Bronchial epithelial cell (primary cell): ENCODE results near the gene SMYD3. TPM values are rescaled to one million over a fixed set of nuclear protein-coding genes. Genes with fewer than 3 reads are reported as not detected.

Source experiments
- DNase-seq: peaks from one replicate; pipeline ENCODE4 v3.0.0-alpha.2; 2010; ENCODE audit warnings: low read depth
- FAIRE-seq: peaks from 2 replicates; lab custom pipeline; 2011; peaks lifted over from hg19 to GRCh38; lab: Jason Lieb, UNC
- H3K27me3 ChIP-seq: 2 replicates; pipeline ENCODE4 v1.5.1; 2011; ENCODE audit warnings: low read length; ENCODE audit not compliant: control insufficient read depth, insufficient read depth
- H3K36me3 ChIP-seq: 2 replicates; pipeline ENCODE4 v1.5.1; 2011; ENCODE audit warnings: low read length; ENCODE audit not compliant: control insufficient read depth, insufficient read depth
- H3K4me3 ChIP-seq: 2 replicates; pipeline ENCODE4 v1.5.1; 2011; ENCODE audit warnings: mild to moderate bottlenecking, low read depth, low read length, control low read depth
- total RNA-seq: library from RNA; depleted of rRNA; stranded (reverse); fragments of >200 nt; gene quantifications from 2 replicates; pipeline ENCODE4 v1.2.1, GENCODE V29; 2014
- TF ChIP-seq, protein P1 (sequence below): IDR thresholded peaks from 2 replicates; pipeline ENCODE4 v1.5.1; 2011; ENCODE audit warnings: mild to moderate bottlenecking, moderate library complexity, low read length, control low read depth, inconsistent platforms; ENCODE audit not compliant: insufficient read depth, severe bottlenecking

The SMYD3 gene
- total RNA-seq, 1 donor from 2014 or later = 17.4 TPM

DNA sequence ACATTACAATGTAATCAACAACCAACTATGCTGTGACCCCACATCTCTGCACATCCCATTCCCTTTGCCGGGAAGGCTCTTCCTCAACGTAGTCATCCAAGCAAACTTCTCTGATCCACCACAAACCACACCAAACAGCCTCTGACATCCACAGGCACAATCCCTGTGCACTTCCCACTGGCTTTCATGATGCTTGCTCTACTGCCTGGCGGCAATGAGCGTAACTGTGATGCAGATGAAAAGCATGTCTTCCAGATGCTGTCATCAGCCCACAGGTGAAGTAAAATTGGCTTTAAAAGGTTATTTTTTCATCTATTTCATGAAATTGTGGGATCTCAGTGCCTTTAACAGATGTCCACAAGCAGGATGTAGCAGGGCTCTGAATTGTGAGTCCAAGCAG, 635.2 kb downstream of the SMYD3 start:
- no peak for DNase-seq
- TF ChIP-seq, protein P1, sequence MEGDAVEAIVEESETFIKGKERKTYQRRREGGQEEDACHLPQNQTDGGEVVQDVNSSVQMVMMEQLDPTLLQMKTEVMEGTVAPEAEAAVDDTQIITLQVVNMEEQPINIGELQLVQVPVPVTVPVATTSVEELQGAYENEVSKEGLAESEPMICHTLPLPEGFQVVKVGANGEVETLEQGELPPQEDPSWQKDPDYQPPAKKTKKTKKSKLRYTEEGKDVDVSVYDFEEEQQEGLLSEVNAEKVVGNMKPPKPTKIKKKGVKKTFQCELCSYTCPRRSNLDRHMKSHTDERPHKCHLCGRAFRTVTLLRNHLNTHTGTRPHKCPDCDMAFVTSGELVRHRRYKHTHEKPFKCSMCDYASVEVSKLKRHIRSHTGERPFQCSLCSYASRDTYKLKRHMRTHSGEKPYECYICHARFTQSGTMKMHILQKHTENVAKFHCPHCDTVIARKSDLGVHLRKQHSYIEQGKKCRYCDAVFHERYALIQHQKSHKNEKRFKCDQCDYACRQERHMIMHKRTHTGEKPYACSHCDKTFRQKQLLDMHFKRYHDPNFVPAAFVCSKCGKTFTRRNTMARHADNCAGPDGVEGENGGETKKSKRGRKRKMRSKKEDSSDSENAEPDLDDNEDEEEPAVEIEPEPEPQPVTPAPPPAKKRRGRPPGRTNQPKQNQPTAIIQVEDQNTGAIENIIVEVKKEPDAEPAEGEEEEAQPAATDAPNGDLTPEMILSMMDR = no peak
- no peak for FAIRE-seq

DNA sequence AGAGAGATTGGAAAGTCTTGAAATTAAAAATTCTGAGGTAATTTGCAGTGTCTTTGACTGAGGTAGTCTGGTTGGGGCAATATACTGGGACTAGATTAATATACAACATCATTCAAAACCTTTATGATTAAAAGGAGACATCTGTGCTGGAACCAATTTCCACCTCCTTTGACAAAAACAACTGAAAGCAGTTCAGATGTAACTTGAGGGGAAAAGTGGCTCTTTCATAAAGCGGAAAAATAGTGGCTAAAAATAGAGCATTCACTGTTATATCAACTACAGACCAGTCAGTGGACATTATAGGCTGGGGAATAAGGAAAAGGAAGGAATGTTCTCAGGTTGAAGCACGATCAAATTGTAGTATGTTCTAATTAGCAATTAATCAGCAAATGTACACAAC, 635.9 kb downstream of the SMYD3 start:
- DNase-seq (no peak), FAIRE-seq (no peak)
- TF ChIP-seq, protein P1 = no peak

More for the DNA sequence above, 635.2 kb downstream of the SMYD3 start:
- Histone ChIP-seq H3K27me3 (no peaks in the 10 kb centered on the region), H3K36me3 (no peaks in the 10 kb centered on the region), H3K4me3 (no peak overlapping the region)

DNA sequence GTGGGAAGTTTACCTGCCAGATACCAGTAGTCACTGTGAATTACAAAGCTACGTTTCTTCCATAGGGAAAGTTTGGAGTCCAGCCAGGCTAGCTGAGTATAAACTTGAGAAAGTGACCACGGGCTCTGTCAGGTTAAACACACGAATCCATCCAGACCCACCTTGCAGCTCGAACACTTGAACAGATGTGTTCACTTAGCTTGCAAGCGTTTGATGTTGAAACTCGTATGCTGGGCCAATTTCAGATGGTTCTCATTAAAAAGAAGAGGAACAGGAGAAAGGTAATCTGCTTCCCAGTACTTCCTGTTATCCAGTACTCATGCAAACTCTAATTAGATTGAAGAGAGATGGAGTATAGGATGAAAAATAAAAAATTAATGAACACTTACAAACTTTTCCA, 636.4 kb downstream of the SMYD3 start:
- FAIRE-seq = no peak
- Histone ChIP-seq H3K36me3 (no peaks in the 10 kb centered on the region), H3K4me3 (no peak overlapping the region), H3K27me3 (no peaks in the 10 kb centered on the region)
- no peak for DNase-seq
- TF ChIP-seq, protein P1 = no peak

More for the DNA sequence above, 635.9 kb downstream of the SMYD3 start:
- no peaks in the 10 kb centered on the region for H3K27me3 ChIP-seq
- no peaks in the 10 kb centered on the region for H3K36me3 ChIP-seq
- H3K4me3 ChIP-seq = no peak overlapping the region

DNA sequence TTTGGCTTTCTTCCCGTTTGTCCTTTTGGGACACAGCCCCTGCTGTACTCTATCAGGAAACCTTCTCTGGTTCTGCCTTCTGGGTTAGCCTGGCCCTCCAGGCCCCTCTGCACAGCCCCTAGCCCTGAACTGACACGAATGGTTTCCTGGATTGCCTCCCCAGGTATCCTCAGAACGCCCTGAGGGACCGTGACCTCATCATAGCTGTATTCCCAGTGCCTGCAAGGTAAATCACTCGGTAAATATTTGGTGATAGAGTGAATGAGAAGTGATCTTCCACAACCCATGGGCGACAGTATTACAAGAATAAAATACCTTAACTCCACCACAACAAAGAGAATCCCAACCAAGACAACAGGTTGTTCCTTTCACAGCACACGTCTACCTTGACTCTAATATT, 637.2 kb downstream of the SMYD3 start:
- FAIRE-seq = no peak
- no peaks in the 10 kb centered on the region for H3K27me3 ChIP-seq
- TF ChIP-seq, protein P1 = no peak

DNA sequence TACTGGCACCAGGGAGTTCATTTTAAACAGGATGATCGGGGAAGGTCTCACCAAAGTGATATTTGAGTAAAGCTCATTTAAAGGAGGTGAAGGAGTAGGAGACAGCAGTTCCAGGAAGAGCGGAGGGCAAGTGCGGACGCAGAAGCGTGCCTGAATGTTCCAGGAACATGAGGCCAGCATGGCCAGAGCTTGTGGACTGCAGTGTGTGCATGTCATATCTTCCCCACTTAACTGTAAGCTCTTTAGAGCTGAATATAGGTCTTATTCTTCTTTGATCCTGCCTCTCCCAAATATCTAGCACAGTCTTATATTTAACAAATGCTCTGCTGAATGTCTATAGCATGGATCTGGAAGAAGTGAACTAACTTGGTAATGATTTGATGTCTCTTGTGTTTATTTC, 639.3 kb downstream of the SMYD3 start:
- Histone ChIP-seq H3K36me3 (no peaks in the 10 kb centered on the region), H3K27me3 (no peaks in the 10 kb centered on the region), H3K4me3 (no peak overlapping the region)
- TF ChIP-seq, protein P1 = no peak
- DNase-seq (no peak), FAIRE-seq (no peak)

More for the DNA sequence above, 637.2 kb downstream of the SMYD3 start:
- DNase-seq = no peak
- Histone ChIP-seq H3K36me3 (no peaks in the 10 kb centered on the region), H3K4me3 (no peak overlapping the region)

DNA sequence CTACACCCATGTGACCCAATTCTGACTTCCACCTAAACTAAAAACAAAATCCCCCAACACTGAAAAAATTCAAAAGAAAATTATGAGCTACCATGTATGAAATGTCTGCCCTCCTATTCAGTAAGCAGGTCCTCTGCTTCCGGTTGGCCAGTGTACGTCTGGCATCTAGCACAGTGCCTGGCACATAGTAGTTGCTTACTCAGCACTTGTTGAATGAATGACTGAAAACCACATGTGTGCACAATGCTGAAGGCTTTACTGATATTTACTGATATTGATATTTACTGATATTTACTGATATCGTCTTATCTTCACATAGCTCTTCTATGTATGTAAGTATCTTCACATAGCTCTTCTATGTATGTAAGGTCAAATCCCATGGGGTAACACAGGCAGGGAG, 642.2 kb downstream of the SMYD3 start:
- H3K36me3 ChIP-seq = no peaks in the 10 kb centered on the region
- FAIRE-seq = no peak
- H3K27me3 ChIP-seq = no peaks in the 10 kb centered on the region
- no peak for DNase-seq
- TF ChIP-seq, protein P1 = no peak
- H3K4me3 ChIP-seq = no peak overlapping the region
